ENCODE results near the gene ADO. TPM values are rescaled to one million over a fixed set of nuclear protein-coding genes. Genes with fewer than 3 reads are reported as not detected.
A peak's percentile ranks its signal among the peaks of the same experiment; 100 is the strongest.

ADO gene
- total RNA-seq, 4 donors from 2014 or later, result 11.6 to 31.6 (median 27.1) TPM

GRCh38 chr10:62766386-62766785, 38.1 kb upstream of the ADO start:
- no peaks in the 10 kb centered on the region for H3K9me3 ChIP-seq
- H3K4me1 ChIP-seq, result peaks cover 16 to 34% of the 10 kb centered on the region in 2 donors
- no peak overlapping the region for H3K27ac ChIP-seq
- no peaks in the 10 kb centered on the region for H3K36me3 ChIP-seq
- intact Hi-C loops (cut with DNase I; ENCODE audit: low total_unique reads), result no loop called here
- no peaks in the 10 kb centered on the region for H3K27me3 ChIP-seq
- in situ Hi-C loops (cut with MboI; ENCODE audit: low sequenced_read_pairs in 4 of 4), result no loop called here
- ATAC-seq (no peak), DNase-seq (no peak)
- H3K4me3 ChIP-seq, result no peak overlapping the region
- TF ChIP-seq POLR2A (IDR thresholded peaks at IDR 0.05) (no peak), CTCF (IDR thresholded peaks at IDR 0.05 in 4 of 5, conservative IDR thresholded peaks at IDR 0.05 in 1 of 5) (no peak)

GRCh38 chr10:62769574-62770242, 34.8 kb upstream of the ADO start:
- H3K9me3 ChIP-seq, result no peaks in the 10 kb centered on the region
- no peaks in the 10 kb centered on the region for H3K27me3 ChIP-seq
- TF ChIP-seq POLR2A (IDR thresholded peaks at IDR 0.05), result no peak
- TF ChIP-seq CTCF (IDR thresholded peaks at IDR 0.05 in 4 of 5, conservative IDR thresholded peaks at IDR 0.05 in 1 of 5), result no peak
- no peaks in the 10 kb centered on the region for H3K36me3 ChIP-seq
- peak overlapping the region in 1 of 4 donors; percentile 33 for H3K27ac ChIP-seq
- intact Hi-C loops (cut with DNase I; ENCODE audit: low total_unique reads), result no loop called here
- in situ Hi-C loops (cut with MboI; ENCODE audit: low sequenced_read_pairs in 4 of 4), result no loop called here
- DNase-seq (no peak), ATAC-seq (no peak)
- peaks cover 12 to 25% of the 10 kb centered on the region in 2 donors for H3K4me1 ChIP-seq
- no peak overlapping the region for H3K4me3 ChIP-seq

- intact Hi-C loops (cut with DNase I; ENCODE audit: low total_unique reads), result no loop called here
- DNase-seq (no peak), ATAC-seq (no peak)
- in situ Hi-C loops (cut with MboI; ENCODE audit: low sequenced_read_pairs in 4 of 4), result no loop called here
- TF ChIP-seq POLR2A (IDR thresholded peaks at IDR 0.05), result no peak
- no peak for TF ChIP-seq CTCF (IDR thresholded peaks at IDR 0.05 in 4 of 5, conservative IDR thresholded peaks at IDR 0.05 in 1 of 5)
- peaks cover 12 to 25% of the 10 kb centered on the region in 2 donors for H3K4me1 ChIP-seq
- no peaks in the 10 kb centered on the region for H3K9me3 ChIP-seq
- no peaks in the 10 kb centered on the region for H3K36me3 ChIP-seq
- H3K4me3 ChIP-seq, result no peak overlapping the region
- no peaks in the 10 kb centered on the region for H3K27me3 ChIP-seq
- H3K27ac ChIP-seq, result no peak overlapping the region
Observed at GRCh38 chr10:62772186-62772974, 32.1 kb upstream of the ADO start.

GRCh38 chr10:62778125-62778524, 26.4 kb upstream of the ADO start:
- intact Hi-C loops (cut with DNase I; ENCODE audit: low total_unique reads) (no loop called here), in situ Hi-C loops (cut with MboI; ENCODE audit: low sequenced_read_pairs in 4 of 4) (no loop called here)
- no peaks in the 10 kb centered on the region for H3K27me3 ChIP-seq

More at GRCh38 chr10:62778125-62778524, 26.4 kb upstream of the ADO start:
- Histone ChIP-seq H3K4me3 (no peak overlapping the region), H3K27ac (no peak overlapping the region), H3K36me3 (no peaks in the 10 kb centered on the region), H3K9me3 (no peaks in the 10 kb centered on the region), H3K4me1 (no peaks in the 10 kb centered on the region)
- no peak for ATAC-seq
- TF ChIP-seq POLR2A (IDR thresholded peaks at IDR 0.05) (no peak), CTCF (IDR thresholded peaks at IDR 0.05 in 4 of 5, conservative IDR thresholded peaks at IDR 0.05 in 1 of 5) (no peak)
- no peak for DNase-seq
